RWPE2 (cell line): ENCODE measurements around the gene ZNF273.
"Not testable (repeated sequence)": the region's sequence is repeated elsewhere in the genome, so short reads cannot be mapped to it uniquely, and the experiment has no call there.

Experiments
- ATAC-seq: fragments of 200-7000 bp; cut with Tn5 transposase; 3 replicates; pipeline ENCODE4 v1.9.1; 2021; ENCODE audit warnings: low read depth
- DNase-seq: peaks from one replicate; pipeline ENCODE4 v3.0.0-alpha.2; 2020; ENCODE audit warnings: low spot score
- H3K27ac ChIP-seq: fragments of 450-650 bp; 2 replicates; pipeline ENCODE4 v1.5.1; 2017; ENCODE audit warnings: mild to moderate bottlenecking; ENCODE audit not compliant: poor library complexity, severe bottlenecking
- H3K27me3 ChIP-seq: fragments of 250-450 bp; sonication (Bioruptor Pico); 2 replicates; pipeline ENCODE4 v1.5.1; 2021; ENCODE audit warnings: mild to moderate bottlenecking, moderate library complexity; ENCODE audit not compliant: insufficient read depth, poor library complexity, severe bottlenecking
- H3K36me3 ChIP-seq: fragments of 250-450 bp; sonication (Bioruptor Pico); 2 replicates; pipeline ENCODE4 v1.5.1; 2020; ENCODE audit warnings: low read depth, mild to moderate bottlenecking, moderate library complexity
- H3K4me1 ChIP-seq: fragments of 250-450 bp; sonication (Bioruptor Pico); 2 replicates; pipeline ENCODE4 v1.5.1; 2021; ENCODE audit warnings: mild to moderate bottlenecking, moderate library complexity; ENCODE audit not compliant: insufficient read depth, poor library complexity, severe bottlenecking
- H3K4me3 ChIP-seq: fragments of 250-450 bp; sonication (Bioruptor Pico); 2 replicates; pipeline ENCODE4 v1.5.1; 2021; ENCODE audit warnings: mild to moderate bottlenecking, moderate library complexity; ENCODE audit not compliant: severe bottlenecking
- H3K9me3 ChIP-seq: fragments of 250-450 bp; sonication (Bioruptor Pico); 2 replicates; pipeline ENCODE4 v1.5.1; 2021; ENCODE audit warnings: mild to moderate bottlenecking, moderate library complexity; ENCODE audit not compliant: severe bottlenecking
- TF ChIP-seq, protein P1 (sequence below): fragments of 450-650 bp; IDR thresholded peaks from one replicate; pipeline ENCODE4 v1.5.1; 2017; ENCODE audit warnings: mild to moderate bottlenecking, moderate library complexity; ENCODE audit not compliant: poor library complexity, severe bottlenecking

Gene ZNF273

DNA sequence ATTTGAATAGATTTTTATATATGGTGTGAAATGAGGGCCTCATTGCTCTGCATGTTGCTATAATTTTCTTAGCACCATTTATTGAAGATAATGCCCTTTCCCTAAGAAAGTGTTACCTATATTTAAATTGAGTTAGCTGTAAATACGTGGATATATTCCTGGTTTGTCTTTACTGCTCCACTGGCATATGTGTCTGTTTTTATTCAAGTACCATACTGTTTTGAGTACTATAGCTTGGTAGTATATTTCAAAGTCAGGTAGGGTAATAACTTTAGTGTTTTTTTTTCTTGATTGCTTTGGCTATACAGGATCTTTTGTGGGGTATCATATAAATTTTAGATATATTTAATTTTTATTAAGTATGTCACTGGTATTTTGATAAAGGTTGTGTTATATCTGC, 31.4 kb downstream of the ZNF273 start:
- TF ChIP-seq, protein P1, sequence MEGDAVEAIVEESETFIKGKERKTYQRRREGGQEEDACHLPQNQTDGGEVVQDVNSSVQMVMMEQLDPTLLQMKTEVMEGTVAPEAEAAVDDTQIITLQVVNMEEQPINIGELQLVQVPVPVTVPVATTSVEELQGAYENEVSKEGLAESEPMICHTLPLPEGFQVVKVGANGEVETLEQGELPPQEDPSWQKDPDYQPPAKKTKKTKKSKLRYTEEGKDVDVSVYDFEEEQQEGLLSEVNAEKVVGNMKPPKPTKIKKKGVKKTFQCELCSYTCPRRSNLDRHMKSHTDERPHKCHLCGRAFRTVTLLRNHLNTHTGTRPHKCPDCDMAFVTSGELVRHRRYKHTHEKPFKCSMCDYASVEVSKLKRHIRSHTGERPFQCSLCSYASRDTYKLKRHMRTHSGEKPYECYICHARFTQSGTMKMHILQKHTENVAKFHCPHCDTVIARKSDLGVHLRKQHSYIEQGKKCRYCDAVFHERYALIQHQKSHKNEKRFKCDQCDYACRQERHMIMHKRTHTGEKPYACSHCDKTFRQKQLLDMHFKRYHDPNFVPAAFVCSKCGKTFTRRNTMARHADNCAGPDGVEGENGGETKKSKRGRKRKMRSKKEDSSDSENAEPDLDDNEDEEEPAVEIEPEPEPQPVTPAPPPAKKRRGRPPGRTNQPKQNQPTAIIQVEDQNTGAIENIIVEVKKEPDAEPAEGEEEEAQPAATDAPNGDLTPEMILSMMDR: no peak
- Histone ChIP-seq H3K27me3 (no peaks in the 10 kb centered on the region), H3K36me3 (no peaks in the 10 kb centered on the region), H3K9me3 (peaks cover 14% of the 10 kb centered on the region), H3K4me3 (no peak overlapping the region), H3K27ac (no peak overlapping the region), H3K4me1 (no peaks in the 10 kb centered on the region)
- no peak for ATAC-seq
- no peak for DNase-seq

DNA sequence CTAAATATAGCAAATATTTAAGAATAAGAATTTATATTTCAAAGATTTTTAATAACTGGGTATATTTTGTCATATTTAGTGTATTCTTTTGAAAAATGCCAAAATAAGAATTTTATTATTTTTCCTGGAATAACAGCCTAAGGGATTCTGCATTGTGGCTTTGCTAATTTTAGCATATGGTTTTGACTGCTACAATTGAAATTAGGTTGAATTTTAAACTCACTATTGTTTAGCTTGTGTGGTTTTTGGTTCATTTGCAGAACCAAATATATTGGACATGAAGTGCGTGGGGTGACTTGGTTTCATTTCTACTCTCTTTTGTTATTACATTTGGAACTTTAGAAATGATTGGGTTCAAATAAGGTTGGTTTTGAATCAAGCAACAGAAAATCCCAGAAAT, 35.5 kb downstream of the ZNF273 start:
- Histone ChIP-seq H3K4me1 (no peaks in the 10 kb centered on the region), H3K4me3 (no peak overlapping the region), H3K27ac (no peak overlapping the region), H3K9me3 (peaks cover 4% of the 10 kb centered on the region), H3K36me3 (no peaks in the 10 kb centered on the region), H3K27me3 (no peaks in the 10 kb centered on the region)
- no peak for ATAC-seq
- DNase-seq: no peak
- TF ChIP-seq, protein P1: no peak

DNA sequence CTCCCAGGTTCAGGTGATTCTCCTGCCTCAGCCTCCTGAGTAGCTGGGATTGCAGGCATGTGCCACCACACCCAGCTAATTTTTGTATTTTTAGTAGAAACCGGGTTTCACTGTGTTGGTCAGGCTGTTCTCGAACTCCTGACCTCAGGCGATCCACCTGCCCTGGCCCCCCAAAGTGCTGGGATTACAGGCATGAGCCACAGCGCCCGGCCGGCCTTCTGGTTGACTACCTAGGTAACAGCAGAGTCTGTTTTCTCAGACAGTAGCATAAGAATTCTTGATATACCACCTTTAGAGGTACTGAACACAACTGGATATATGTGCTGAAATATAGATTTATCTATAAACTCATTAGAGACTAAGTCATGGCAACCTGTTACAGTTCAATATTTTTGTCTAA, 36.9 kb downstream of the ZNF273 start:
- not testable (repeated sequence) for H3K27ac ChIP-seq, H3K4me3 ChIP-seq, H3K4me1 ChIP-seq, DNase-seq, H3K36me3 ChIP-seq, H3K27me3 ChIP-seq, H3K9me3 ChIP-seq, ATAC-seq

DNA sequence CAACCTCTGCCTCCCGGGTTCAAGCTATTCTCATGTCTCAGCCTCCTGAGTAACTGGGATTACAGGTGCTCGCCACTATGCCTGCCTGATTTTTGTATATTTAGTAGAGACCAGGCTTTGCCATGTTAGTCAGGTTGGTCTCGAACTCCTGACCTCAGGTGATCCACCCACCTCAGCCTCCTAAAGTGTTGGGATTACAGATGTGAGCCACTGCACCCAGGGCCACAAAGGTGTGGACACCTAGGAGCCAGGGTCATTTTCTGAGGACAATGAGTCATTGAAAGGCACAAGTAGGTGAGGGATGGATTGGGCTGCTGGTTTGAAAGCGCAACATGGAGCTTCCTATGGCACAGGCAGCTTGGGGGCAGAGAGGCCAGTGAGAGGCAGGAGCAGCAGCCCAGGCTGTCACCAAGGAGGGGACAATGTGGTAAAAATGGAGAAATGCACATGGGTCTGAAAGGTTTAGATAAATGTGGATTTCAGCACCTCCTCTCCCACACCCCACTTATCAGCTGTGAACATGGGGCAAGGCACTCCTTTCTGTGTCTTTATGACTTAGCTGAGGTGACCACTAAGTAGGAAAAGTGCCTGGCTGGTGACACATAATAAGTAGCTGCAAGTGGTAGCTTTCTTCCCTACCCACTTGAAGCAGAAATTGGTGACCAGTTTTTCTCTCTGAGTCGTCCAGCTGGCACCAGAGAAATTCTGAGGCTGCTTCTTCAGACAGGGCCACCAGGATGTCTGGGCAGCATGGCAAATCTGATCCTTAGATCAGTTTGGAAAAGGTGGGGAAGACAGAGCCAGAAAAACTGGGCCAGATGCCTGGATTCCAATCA, 41.8 kb downstream of the ZNF273 start:
- DNase-seq, H3K36me3 ChIP-seq, H3K9me3 ChIP-seq, H3K4me3 ChIP-seq, ATAC-seq, H3K4me1 ChIP-seq, H3K27ac ChIP-seq: not testable (repeated sequence)
- peaks cover 26% of the 10 kb centered on the region for H3K27me3 ChIP-seq

DNA sequence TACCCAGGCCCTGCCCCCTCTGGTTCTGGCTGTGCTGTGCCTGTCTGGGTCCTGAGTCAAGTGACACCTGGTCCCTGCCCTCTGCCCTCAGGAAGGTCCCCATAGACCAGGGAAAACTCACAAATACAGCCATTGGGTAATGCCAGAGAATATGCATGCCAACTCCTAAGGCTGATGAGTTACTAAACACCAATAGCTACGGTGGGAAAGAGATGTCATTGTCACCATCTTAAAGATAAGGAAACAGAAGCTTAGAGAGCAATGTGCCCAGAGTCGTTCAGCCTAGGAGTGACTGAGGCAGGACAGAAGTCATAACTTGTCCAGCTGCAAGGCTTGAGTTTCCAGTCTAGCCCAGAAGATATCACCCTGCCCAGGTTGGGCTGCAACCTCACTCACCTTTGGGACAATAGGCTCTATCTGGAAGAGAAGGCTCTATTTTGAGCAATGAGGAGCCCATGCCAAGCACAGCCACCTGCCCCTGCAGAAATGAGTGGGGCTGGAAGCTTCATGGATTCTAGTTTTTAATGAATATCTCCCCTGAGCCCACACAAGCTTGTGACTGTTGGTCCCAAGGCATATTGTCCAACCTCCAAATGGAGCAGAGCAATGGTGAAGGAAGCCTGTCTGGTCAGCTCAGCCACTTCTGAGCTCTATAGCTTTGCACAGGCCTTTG, 42.6 kb downstream of the ZNF273 start:
- Histone ChIP-seq H3K9me3 (no peaks in the 10 kb centered on the region), H3K4me1 (no peaks in the 10 kb centered on the region), H3K4me3 (no peak overlapping the region), H3K27ac (no peak overlapping the region), H3K27me3 (peaks cover 26% of the 10 kb centered on the region), H3K36me3 (no peaks in the 10 kb centered on the region)
- TF ChIP-seq, protein P1: no peak
- DNase-seq (no peak), ATAC-seq (no peak)
